Measurements from ENCODE around the gene PPP4R3A. TPM values are rescaled to one million over a fixed set of nuclear protein-coding genes. Genes with fewer than 3 reads are reported as not detected.
"Not testable (repeated sequence)": the region's sequence is repeated elsewhere in the genome, so short reads cannot be mapped to it uniquely, and the experiment has no call there.

The PPP4R3A gene
- total RNA-seq, 1 experiment from 2014 or later: 124 TPM

- H3K9me3 Mint-ChIP-seq: peaks cover 24% of the 10 kb centered on the region
- ATAC-seq; DNase-seq (ENCODE audit: low spot score); H3K4me3 Mint-ChIP-seq; H3K27ac Mint-ChIP-seq; H3K27me3 Mint-ChIP-seq (ENCODE audit: low read depth); POLR2A ChIA-PET; H3K4me1 Mint-ChIP-seq: not testable (repeated sequence)
- CTCF ChIA-PET: interaction anchor here (0.8 to 1.7 kb wide), 4 partner anchors 12 to 102 kb away, joined by 3 to 7 read pairs (median 5); no protein-coding TSS in a partner anchor
- H3K36me3 Mint-ChIP-seq: peaks cover 11% of the 10 kb centered on the region
Measured at GRCh38 chr14:91425531-91425944, 84.6 kb downstream of the PPP4R3A start.

GRCh38 chr14:91424813-91425530, 85.1 kb downstream of the PPP4R3A start:
- TF ChIP-seq, protein P1, sequence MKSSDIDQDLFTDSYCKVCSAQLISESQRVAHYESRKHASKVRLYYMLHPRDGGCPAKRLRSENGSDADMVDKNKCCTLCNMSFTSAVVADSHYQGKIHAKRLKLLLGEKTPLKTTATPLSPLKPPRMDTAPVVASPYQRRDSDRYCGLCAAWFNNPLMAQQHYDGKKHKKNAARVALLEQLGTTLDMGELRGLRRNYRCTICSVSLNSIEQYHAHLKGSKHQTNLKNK (CRISPR knock-in tag; IDR thresholded peaks at IDR 0.05): no peak
- TF ChIP-seq ZBTB21 (CRISPR knock-in tag; IDR thresholded peaks at IDR 0.05; ENCODE audit: borderline replicate concordance) (no peak), NR2C2 (CRISPR knock-in tag; IDR thresholded peaks at IDR 0.05) (no peak), NR3C1 (CRISPR knock-in tag; conservative IDR thresholded peaks at IDR 0.05; ENCODE audit: low read depth) (no peak), NFATC4 (CRISPR knock-in tag; IDR thresholded peaks at IDR 0.05) (no peak), FOXP1 (CRISPR knock-in tag; IDR thresholded peaks at IDR 0.05; ENCODE audit: borderline replicate concordance) (no peak), SMAD3 (CRISPR knock-in tag; IDR thresholded peaks at IDR 0.05; ENCODE audit: borderline replicate concordance) (no peak), CREB1 (CRISPR knock-in tag; IDR thresholded peaks at IDR 0.05) (no peak), ESRRA (CRISPR knock-in tag; IDR thresholded peaks at IDR 0.05; ENCODE audit: borderline replicate concordance) (no peak), ZNF416 (CRISPR knock-in tag; IDR thresholded peaks at IDR 0.05) (no peak), SP1 (CRISPR knock-in tag; conservative IDR thresholded peaks at IDR 0.05) (no peak)
- TF ChIP-seq, protein P2, sequence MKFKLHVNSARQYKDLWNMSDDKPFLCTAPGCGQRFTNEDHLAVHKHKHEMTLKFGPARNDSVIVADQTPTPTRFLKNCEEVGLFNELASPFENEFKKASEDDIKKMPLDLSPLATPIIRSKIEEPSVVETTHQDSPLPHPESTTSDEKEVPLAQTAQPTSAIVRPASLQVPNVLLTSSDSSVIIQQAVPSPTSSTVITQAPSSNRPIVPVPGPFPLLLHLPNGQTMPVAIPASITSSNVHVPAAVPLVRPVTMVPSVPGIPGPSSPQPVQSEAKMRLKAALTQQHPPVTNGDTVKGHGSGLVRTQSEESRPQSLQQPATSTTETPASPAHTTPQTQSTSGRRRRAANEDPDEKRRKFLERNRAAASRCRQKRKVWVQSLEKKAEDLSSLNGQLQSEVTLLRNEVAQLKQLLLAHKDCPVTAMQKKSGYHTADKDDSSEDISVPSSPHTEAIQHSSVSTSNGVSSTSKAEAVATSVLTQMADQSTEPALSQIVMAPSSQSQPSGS (CRISPR knock-in tag; IDR thresholded peaks at IDR 0.05; ENCODE audit: borderline replicate concordance, low read depth): no peak
- TF ChIP-seq, protein P3, sequence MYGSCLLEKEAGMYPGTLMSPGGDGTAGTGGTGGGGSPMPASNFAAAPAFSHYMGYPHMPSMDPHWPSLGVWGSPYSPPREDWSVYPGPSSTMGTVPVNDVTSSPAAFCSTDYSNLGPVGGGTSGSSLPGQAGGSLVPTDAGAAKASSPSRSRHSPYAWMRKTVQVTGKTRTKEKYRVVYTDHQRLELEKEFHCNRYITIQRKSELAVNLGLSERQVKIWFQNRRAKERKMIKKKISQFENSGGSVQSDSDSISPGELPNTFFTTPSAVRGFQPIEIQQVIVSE (CRISPR knock-in tag; IDR thresholded peaks at IDR 0.05; ENCODE audit: borderline replicate concordance): no peak
- peaks cover 21% of the 10 kb centered on the region for H3K9me3 Mint-ChIP-seq
- H3K27me3 Mint-ChIP-seq (ENCODE audit: low read depth): peaks cover 7% of the 10 kb centered on the region
- ChIA-PET CTCF (interaction anchor here (0.8 to 1.7 kb wide), 4 partner anchors 11 to 101 kb away, joined by 3 to 7 read pairs (median 5); no protein-coding TSS in a partner anchor), POLR2A (no interaction called here)
- ATAC-seq (no peak), DNase-seq (ENCODE audit: low spot score) (no peak)
- H3K27ac Mint-ChIP-seq: no peak overlapping the region
- H3K4me3 Mint-ChIP-seq: no peak overlapping the region
- peaks cover 9% of the 10 kb centered on the region for H3K36me3 Mint-ChIP-seq
- no peaks in the 10 kb centered on the region for H3K4me1 Mint-ChIP-seq

DNA sequence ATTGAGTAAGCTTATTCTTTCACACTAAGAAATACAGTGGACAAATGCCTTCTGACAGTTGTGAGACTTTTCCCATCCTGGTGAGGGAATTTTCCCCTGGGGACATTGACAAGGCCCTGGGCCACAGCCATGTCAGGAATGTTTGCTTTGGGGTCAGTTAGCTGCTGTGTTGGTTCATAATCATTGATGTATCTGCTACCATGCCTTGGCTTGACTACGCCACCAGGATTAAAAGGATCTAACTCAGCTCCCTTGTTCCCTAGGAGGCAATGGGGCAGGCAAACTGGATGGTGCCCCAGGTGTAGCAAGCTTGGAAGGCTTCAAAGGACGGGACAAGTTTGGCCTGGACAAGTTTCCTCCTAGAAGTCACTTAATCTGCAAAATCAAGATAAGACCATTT, 89.4 kb downstream of the PPP4R3A start:
- DNase-seq (ENCODE audit: low spot score): no peak
- CTCF ChIA-PET: interaction anchor here (0.8 to 3.1 kb wide), 6 partner anchors 16 to 97 kb away, joined by 3 to 25 read pairs (median 7); no protein-coding TSS in a partner anchor
- Mint-ChIP-seq H3K27me3 (ENCODE audit: low read depth) (peaks cover 7% of the 10 kb centered on the region), H3K4me3 (no peak overlapping the region), H3K4me1 (peaks cover 16% of the 10 kb centered on the region), H3K36me3 (peaks cover 11% of the 10 kb centered on the region), H3K9me3 (peaks cover 14% of the 10 kb centered on the region), H3K27ac (no peak overlapping the region)
- POLR2A ChIA-PET: no interaction called here
- ATAC-seq: no peak
- TF ChIP-seq, protein P4, sequence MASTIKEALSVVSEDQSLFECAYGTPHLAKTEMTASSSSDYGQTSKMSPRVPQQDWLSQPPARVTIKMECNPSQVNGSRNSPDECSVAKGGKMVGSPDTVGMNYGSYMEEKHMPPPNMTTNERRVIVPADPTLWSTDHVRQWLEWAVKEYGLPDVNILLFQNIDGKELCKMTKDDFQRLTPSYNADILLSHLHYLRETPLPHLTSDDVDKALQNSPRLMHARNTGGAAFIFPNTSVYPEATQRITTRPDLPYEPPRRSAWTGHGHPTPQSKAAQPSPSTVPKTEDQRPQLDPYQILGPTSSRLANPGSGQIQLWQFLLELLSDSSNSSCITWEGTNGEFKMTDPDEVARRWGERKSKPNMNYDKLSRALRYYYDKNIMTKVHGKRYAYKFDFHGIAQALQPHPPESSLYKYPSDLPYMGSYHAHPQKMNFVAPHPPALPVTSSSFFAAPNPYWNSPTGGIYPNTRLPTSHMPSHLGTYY (CRISPR knock-in tag; IDR thresholded peaks at IDR 0.05): no peak
- TF ChIP-seq ATF1 (CRISPR knock-in tag; IDR thresholded peaks at IDR 0.05) (no peak), E2F5 (CRISPR knock-in tag; IDR thresholded peaks at IDR 0.05) (no peak), TEAD4 (CRISPR knock-in tag; IDR thresholded peaks at IDR 0.05) (no peak), MXD4 (CRISPR knock-in tag; IDR thresholded peaks at IDR 0.05; ENCODE audit: borderline replicate concordance) (no peak), ZNF138 (CRISPR knock-in tag; conservative IDR thresholded peaks at IDR 0.05) (no peak), ZNF532 (CRISPR knock-in tag; IDR thresholded peaks at IDR 0.05; ENCODE audit: borderline replicate concordance) (no peak), RORB (CRISPR knock-in tag; IDR thresholded peaks at IDR 0.05) (no peak)
- TF ChIP-seq, protein P5, sequence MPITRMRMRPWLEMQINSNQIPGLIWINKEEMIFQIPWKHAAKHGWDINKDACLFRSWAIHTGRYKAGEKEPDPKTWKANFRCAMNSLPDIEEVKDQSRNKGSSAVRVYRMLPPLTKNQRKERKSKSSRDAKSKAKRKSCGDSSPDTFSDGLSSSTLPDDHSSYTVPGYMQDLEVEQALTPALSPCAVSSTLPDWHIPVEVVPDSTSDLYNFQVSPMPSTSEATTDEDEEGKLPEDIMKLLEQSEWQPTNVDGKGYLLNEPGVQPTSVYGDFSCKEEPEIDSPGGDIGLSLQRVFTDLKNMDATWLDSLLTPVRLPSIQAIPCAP (CRISPR knock-in tag; IDR thresholded peaks at IDR 0.05): no peak
